GM18517 (cell line): ENCODE measurements around the gene GALNT9.

Experiments used
- ATAC-seq: cut with Tn5 transposase; IDR thresholded peaks from one replicate; pipeline ENCODE4 v1.9.1; 2021; ENCODE audit warnings: mild to moderate bottlenecking, moderate library complexity; ENCODE audit not compliant: unreplicated experiment

GALNT9 gene

DNA sequence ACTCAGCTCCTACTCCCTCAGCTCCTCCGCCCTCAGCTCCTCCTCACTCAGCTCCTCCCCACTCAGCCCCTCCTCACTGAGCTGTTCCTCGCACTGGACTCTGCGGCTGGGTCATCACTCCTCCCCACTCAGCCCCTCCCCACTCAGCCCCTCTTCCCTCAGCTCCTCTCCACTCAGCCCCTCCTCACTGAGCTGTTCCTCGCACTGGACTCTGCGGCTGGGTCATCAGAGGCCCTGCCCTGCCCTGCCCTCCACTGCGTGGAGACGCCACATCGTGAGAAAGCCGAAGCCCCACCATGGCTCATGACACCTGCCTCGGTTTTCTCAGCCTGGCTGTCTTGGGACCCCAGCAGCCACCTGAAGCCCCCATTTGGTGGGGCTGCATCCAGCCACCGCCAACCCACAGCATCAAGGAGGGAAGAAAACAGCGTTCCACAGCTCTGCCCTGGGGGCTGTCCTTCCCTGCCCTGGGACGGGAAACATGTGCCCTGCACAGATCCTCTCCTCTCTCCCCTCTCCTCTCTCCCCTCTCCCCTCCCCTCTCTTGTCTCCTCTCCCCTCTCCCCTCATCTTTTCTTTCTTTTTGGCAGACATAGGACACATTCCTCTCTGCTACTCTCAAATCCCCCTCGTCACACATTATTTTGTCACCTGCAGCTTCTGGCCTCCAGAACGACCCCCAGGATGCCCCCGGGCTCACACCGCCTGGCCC, 167.4 kb downstream of the GALNT9 start:
- no peak for ATAC-seq

DNA sequence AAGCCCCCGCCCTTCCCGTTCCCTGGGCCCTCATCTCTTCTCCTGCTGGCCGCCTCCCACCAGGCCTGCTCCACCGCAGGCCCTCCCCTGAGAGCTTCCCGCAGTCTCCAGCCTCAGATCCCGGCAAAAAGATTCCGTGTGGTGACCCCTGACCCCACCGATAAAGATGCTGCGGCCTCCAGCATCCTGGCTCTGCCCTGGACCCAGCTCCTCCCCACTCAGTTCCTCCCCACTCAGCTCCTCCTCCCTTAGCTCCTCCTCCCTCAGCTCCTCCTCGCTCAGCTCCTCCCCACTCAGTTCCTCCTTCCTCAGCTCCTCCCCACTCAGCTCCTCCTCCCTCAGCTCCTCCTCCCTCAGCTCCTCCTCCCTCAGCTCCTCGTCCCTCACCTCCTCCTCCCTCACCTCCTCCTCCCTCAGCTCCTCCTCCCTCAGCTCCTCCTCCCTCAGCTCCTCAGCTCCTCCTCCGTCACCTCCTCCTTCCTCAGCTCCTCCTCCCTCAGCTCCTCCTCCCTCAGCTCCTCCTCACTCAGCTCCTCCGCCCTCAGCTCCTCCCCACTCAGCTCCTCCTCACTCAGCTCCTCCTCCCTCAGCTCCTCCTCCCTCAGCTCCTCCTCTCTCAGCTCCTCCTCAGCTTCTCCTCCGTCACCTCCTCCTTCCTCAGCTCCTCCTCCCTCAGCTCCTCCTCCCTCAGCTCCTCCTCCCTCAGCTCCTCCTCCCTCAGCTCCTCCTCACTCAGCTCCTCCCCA, 168.2 kb downstream of the GALNT9 start:
- ATAC-seq = no peak

DNA sequence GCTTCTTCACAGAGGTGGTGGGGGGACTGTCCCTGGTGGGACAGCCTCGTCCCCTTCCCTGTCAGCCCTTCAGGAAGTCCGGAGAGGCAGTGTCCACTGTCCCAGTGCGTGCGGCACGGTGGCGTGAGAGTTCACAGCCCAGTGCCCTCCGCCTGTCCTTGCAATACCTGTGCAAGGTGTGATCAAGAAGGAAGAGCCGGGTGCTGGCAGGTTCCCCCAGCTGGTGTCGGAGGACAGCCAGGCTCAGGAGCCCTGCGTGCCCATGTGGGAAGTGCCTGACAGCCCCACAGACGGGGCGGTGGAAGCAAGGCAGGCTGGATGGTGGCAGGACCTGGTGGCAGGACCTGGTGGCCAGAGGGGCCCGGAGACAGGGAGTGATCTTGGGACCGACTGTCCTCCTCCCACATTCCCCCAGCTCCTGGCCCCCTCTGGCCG, 168.8 kb downstream of the GALNT9 start:
- no peak for ATAC-seq

DNA sequence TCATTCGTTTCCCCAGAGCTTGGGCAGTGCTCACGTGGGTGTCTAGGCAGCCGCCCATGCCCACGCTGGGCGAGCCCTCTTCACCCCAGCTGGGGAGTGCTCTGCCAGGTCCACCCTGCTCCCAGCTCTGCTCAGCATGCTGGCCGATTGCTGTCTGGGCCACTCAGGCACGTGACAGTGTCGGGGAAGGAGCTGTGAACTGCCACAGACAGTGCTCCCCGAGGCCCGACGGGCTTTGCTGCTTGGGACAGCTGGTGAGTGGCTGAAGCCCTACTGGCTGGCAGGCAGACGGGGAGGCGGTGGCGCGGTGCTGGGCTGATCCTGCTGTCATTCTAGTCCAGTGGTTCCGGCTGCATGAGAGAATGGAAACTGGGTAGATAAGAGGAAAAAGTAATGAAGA, 169.4 kb downstream of the GALNT9 start:
- no peak for ATAC-seq

DNA sequence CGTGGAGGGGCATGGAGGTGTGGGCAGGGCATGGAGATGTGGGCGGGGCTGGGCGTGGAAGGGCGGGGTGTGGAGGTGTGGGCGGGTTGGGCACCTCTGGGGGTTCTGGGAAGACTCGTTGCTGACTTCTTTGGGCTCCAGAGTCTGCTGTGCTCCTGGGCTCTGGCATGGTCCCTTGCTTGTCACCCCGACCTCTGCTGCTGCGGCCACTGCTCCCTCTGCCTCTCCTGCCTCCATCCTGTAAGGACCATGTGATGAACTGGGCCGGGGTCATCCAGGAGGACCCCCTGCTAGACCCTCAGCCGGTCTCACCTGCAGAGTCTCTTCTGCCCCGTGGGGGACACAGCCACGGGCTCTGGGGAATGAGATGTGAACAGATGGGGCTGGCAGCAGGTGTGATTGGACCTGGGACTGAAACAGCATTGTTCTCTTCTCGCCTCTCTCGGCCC, 169.8 kb downstream of the GALNT9 start:
- no peak for ATAC-seq

DNA sequence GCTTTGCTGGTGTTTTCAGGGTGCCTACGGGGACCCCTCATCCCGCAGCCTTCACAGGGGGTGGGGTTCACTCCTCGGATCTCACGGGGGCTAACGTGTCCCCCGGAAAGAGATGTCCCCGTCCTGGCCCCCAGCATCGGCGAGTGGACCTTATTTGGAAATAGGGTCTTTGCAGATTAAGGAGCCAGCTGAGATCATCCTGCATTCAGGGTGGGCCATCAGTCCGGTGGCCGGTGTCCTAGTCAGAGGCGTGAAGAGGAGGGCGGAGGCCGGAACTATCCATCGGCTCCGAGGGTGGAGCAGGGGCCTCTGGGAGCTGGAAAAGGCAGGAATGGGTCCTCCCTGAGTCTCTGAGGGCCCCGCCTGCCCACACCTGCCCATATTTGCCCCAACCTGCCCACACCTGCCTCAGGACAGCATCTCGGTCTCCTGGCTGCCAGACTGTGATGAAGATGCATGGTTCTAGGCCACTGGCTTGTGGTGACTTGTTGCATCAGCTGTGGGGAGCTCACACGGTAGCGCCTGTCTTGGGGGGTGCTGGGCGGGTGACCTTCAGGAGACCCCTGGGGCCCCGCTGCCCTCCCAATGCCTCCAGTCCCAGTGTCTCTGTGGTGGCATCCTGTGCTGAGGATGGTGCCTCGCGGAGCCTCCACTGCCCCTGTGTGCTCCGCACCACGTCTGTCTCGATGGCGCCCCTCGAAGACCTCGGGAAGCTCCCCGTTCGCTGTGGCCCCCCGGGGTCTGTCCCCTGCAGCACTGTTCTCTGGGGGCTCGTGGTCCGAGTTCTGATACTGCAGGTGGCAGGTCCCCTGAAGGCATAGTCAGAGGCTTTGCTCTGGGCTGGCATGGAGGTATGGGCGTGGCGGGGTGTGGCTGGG, 170.5 kb downstream of the GALNT9 start:
- no peak for ATAC-seq

DNA sequence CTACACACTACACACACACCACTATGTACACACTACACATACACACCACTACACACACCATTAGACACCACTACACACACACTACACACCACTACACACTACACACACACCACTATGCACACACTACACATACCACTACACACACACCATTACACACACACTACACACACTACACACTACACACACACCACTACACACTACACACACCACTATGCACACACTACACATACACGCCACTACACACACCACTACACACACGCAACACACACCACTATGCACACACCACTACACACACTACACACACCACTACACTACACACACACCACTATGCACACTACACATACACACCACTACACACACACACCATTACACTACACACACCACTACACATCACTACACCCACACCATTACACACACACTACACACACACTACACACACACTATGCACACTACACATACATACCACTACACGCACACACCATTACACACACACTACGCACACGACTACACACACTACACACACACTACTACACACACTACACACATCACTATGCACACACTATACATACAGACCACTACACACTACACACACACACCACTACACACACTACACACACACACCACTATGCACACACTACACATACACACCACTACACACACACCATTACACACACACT, 171.5 kb downstream of the GALNT9 start:
- no peak for ATAC-seq

DNA sequence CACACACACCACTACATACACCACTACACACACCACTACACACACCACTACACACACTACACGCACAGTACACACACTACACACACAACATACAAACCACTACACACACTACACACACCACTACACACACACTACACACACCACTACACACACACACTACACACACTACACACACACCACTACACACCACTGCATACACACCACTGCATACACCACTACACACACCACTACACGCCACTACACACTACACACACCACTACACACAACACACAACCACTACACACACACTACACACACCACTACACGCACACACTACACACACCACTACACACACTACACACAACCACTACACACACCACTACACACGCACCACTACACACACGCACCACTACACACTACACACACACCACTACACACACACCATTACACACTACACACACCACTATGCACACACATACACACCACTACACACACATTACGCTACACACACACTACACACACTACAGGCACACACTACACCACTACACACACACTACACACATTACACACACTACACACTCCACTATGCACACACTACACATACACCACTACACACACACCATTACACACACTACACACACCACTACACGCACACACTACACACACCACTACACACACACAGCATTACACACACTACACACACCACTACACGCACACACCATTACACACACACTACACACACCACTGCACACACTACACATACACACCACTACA, 172.6 kb downstream of the GALNT9 start:
- ATAC-seq = no peak

DNA sequence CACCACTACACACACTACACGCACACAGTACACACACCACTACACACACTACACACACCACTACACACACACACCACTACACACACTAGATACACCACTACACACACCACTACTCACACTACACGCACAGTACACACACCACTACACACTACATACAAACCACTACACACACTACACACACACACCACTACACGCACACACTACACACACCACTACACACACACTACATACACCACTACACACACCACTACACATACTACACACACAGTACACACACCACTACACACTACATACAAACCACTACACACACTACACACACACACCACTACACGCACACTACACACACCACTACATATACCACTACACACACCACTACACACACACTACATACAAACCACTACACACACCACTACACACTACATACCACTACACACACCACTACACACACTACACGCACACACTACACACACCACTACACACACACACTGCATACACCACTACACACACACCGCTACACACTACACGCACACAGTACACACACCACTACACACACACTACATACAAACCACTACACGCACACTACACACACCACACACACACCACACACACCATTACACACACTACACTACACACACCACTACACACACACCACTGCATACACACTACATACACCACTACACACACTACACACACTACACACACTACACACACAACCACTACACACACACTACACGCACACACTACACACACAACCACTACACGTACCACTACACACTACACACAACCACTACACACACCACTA, 173.4 kb downstream of the GALNT9 start:
- no peak for ATAC-seq

DNA sequence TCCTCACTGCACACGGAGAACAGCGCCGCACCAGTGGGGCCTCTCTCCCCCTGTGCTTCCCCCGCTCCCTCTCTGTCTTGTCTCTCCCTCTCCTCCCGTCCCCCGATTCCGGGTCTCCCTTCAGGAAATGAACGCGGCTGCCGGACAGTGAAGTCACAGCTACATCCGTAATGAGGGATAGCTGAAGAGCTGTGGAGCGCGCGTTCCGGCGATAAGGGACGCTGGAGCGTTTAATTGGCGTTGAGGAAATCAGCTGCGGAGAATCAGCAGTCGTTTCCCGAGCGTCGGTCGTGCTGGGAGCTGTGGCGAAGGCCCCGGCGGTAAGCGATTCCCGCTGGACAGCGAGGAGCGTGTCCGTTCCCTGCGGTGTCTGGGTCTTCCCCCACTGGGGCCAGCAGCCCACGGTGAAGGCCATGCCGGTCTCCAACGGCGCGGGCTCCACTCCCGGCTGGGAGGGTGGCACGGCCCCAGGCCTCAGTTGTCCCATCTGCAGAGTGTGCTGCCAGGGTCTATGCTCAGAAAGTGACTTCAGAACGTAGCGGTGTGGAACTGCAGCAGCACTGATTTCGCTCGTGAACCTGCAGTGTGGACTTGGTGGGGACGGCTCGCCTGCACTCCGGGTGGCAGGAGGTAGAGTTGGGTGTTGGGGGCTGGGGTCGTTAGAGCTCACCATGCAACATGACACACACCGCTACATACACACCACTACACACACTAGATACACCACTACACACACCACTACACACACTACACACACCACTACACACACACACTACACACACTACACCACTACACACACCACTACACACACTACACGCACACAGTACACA, 174.2 kb downstream of the GALNT9 start:
- ATAC-seq = no peak

DNA sequence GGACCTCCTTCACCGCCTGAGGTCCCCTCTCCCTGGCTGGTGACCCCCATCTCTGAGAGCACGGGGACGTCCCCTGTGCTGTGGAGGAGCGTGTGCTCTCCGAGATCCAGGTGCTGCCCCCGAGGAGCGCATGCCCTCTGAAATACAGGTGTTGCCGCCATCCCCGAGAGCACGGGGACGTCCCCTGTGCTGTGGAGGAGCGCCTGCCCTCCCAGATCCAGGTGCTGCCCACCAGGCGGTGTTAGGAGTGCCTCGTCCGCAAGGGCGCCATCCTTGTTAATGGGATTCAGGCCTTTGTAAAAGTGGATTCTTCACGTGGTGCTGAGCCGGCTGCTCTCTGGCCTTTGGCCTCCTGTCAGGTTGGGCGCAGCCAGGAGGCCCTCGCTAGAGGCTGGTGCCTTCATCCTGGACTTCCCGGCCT, 175.0 kb downstream of the GALNT9 start:
- no peak for ATAC-seq

DNA sequence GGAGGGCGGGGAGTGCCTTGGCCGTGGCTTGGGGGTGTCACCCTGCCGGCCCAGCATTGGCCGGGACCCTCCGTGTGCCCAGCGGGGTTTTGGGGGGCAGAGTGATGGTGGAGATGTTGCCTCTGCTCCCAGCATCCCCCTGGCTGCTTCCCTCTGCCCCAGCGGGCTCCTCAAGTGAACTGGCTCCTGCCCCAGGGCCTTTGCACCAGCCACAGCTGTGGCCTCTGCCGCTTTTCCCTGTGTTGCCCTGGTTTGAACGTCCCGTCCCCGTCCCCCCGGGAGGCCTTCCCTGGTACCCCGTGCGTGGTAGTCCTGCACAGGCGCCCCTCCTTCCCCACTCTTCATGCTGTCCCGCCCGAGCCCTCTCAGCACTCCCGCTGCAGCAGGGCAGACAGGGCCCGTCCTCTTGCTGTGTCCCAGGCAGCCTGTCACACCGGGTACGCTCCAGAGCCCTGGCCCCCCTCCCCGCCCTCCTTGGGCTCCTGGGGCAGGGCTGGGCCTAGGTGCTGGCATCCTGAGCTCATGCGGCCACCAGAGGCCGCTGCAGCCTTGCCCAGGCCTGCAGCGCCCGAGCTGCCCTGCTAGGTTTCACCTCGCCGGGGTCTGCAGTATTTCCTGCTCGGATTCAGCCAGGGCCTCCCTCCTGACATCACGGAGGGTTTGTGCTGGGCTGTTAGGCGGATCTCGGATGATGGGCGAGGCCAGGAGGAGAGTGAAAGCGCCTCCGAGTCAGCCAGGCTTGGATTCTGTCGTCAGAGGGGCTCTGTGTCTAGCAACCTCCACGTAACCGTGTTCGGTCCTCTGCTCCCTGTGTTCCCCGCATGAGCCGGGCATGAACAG, 175.7 kb downstream of the GALNT9 start:
- no peak for ATAC-seq

DNA sequence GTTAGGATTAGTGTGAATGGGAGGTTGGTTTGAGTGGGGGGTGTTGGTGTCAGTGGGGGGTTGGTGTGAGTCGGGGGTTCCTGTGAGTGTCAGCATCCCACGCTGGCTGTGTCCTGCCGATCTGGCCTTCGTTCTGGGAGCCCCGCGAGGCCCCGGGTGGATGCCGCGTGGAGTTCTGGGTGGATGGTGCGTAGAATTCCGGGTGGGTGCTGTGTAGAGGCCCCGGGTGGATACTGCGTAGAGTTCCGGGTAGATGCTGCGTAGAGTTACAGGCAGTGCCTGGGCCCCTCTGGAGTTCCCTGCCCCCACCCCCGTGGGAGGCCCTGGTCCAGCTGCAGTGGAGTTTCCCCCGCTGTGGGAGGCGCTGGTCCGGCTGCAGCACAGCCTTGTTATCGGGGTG, 176.4 kb downstream of the GALNT9 start:
- ATAC-seq = no peak

DNA sequence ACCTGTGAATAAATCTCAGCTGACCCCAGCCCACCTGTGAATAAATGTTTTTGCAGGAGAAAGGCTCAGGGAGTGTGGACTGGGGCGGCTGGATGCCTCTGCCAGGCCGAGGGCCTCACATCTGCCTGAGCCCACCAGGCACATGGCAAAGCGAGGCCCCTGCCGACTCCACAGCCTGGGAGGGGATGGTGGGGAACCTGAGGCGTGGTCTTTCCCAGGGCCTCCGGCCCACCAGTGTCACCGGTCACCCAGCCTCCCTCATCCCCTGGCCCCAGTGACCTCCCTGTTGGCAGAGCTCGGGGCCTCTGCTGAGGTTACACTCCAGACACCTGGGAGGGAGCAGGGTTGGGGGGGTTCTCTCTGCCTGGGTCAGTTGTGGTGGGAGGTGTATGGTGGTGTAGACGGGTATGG, 177.0 kb downstream of the GALNT9 start:
- no peak for ATAC-seq

DNA sequence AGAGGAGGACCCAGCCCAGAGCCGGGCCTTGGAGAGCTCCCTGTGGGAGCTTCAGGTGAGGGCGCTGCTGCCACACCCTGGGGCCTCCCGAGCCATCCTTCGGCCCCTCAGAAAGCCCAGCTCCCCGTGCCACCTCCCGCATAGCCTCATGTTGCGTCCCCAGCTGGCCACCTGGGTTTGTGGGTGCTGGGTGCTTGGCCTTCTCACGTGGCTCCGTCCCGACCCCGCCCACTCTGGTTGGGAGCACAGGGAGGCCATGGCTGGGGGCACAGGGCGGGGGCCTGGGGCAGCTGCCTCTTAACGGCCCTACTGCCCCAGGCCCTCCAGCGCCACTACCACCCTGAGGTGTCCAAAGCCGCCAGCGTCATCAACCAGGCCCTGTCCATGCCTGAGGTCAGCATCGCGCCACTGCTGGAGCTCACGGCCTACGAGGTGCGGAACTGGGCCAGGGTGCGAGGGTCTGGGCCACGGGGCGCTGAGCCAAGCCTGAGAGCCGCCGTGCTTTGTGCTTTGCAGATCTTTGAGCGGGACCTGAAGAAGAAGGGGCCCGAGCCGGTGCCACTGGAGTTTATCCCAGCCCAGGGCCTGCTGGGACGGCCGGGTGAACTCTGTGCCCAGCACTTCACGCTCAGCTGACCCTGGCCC, 177.5 kb downstream of the GALNT9 start:
- no peak for ATAC-seq

DNA sequence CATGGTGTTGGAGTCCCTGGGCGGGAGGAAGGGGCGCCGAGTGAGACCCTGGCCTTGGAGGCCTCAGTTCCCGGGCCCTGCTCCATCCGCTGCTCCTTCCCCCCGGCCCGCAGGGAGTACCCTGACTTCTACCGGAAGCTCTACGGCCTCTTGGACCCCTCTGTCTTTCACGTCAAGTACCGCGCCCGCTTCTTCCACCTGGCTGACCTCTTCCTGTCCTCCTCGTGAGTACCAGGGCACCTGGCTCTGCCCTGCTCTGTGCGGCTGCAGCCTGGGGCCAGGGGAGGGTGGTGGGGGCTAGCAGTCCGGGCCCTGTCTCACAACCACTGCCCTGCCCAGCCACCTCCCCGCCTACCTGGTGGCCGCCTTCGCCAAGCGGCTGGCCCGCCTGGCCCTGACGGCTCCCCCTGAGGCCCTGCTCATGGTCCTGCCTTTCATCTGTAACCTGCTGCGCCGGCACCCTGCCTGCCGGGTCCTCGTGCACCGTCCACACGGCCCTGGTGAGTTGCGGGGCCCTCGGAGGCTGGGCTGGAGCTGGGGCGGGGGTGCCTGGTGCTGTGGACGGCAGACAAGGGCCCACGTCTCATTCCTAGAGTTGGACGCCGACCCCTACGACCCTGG, 178.1 kb downstream of the GALNT9 start:
- ATAC-seq = no peak

DNA sequence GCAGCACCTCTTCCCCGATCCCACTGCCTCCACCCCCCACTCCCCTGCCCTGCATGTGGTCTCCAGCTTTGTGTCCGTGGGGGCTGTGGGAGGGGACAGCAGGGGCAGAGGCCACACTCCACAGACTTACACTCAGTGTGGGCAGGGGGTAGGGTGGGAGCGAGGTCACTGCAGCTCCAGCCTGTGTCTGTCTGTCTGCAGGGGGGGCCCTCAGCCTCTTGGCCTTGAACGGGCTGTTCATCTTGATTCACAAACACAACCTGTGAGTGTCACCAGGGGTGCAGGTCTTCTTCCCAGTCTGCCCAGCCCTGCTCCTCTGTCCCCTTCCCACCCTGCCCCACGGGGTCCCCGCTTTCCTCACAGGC, 178.6 kb downstream of the GALNT9 start:
- no peak for ATAC-seq
